ENCODE data around the gene BHLHE40. TPM values are rescaled to one million over a fixed set of nuclear protein-coding genes. Genes with fewer than 3 reads are reported as not detected.

BHLHE40 gene
- total RNA-seq, 4 donors from 2014 or later, result 16.8 to 55.5 (median 29.9) TPM

GRCh38 chr3:4986782-4987537, 7.7 kb downstream of the BHLHE40 start:
- TF ChIP-seq CTCF (IDR thresholded peaks at IDR 0.05; ENCODE audit: low read depth), result no peak

- TF ChIP-seq CTCF (IDR thresholded peaks at IDR 0.05; ENCODE audit: low read depth), result no peak
Observed at GRCh38 chr3:4987538-4988296, 8.5 kb downstream of the BHLHE40 start.

GRCh38 chr3:4988983-4989834, 10.0 kb downstream of the BHLHE40 start:
- TF ChIP-seq CTCF (IDR thresholded peaks at IDR 0.05; ENCODE audit: low read depth), result no peak

- TF ChIP-seq CTCF (IDR thresholded peaks at IDR 0.05; ENCODE audit: low read depth), result no peak
Observed at GRCh38 chr3:4990069-4990468, 10.8 kb downstream of the BHLHE40 start.

- no peak for TF ChIP-seq CTCF (IDR thresholded peaks at IDR 0.05; ENCODE audit: low read depth)
Observed at GRCh38 chr3:4992118-4992517, 12.9 kb downstream of the BHLHE40 start.

GRCh38 chr3:4993276-4994143, 14.3 kb downstream of the BHLHE40 start:
- no peak for TF ChIP-seq CTCF (IDR thresholded peaks at IDR 0.05; ENCODE audit: low read depth)
